ENCODE data around the gene CTNND2.

- TF ChIP-seq SUZ12 (IDR thresholded peaks at IDR 0.05; ENCODE audit: extremely low read depth, insufficient read depth, insufficient read length) = no peak
- TF ChIP-seq YY1 (IDR thresholded peaks at IDR 0.05; ENCODE audit: insufficient read depth, insufficient read length) = no peak
These were observed 229.1 kb downstream of the CTNND2 start for GRCh38 chr5:11675184-11675583.
